ENCODE measurements around the gene GPR152.

- TF ChIP-seq EZH2 (IDR thresholded peaks at IDR 0.05; ENCODE audit: low read depth, low read length, severe bottlenecking) (no peak), PHF8 (conservative IDR thresholded peaks at IDR 0.05; ENCODE audit: low read depth, low read length) (no peak), EP300 (IDR thresholded peaks at IDR 0.05; ENCODE audit: borderline replicate concordance in 1 of 2, low read depth in 2 of 2, low read length in 2 of 2) (no peak), CTCF (IDR thresholded peaks at IDR 0.05; ENCODE audit: control extremely low read depth in 1 of 3, insufficient read depth in 1 of 3, low read depth in 1 of 3, low read length in 3 of 3) (no peak), NRF1 (IDR thresholded peaks at IDR 0.05; ENCODE audit: low read depth, low read length) (no peak)
These were observed 46.7 kb downstream of the GPR152 start for GRCh38 chr11:67405688-67406339.

Measured in H1 (cell line).